HFFc6 (cell line): ENCODE data around the gene OR9A2. TPM values are rescaled to one million over a fixed set of nuclear protein-coding genes. Genes with fewer than 3 reads are reported as not detected.

Source experiments
- DNase-seq: peaks from one replicate; pipeline ENCODE4 v3.0.0-alpha.2; 2018
- H3K27ac Mint-ChIP-seq: 2 replicates; pipeline ENCODE4 v1.8.0; 2020; ENCODE audit warnings: mild to moderate bottlenecking, mixed read lengths
- H3K27me3 Mint-ChIP-seq: 2 replicates; pipeline ENCODE4 v1.8.0; 2021; ENCODE audit warnings: mild to moderate bottlenecking, moderate library complexity, mixed read lengths; ENCODE audit not compliant: insufficient read depth
- H3K36me3 Mint-ChIP-seq: 2 replicates; pipeline ENCODE4 v1.8.0; 2021; ENCODE audit warnings: low read depth, mixed read lengths
- H3K4me1 Mint-ChIP-seq: 2 replicates; pipeline ENCODE4 v1.8.0; 2020; ENCODE audit warnings: low read depth, mixed read lengths
- H3K4me3 Mint-ChIP-seq: 2 replicates; pipeline ENCODE4 v1.8.0; 2020; ENCODE audit warnings: mild to moderate bottlenecking, moderate library complexity, mixed read lengths
- H3K9me3 Mint-ChIP-seq: 2 replicates; pipeline ENCODE4 v1.8.0; 2020; ENCODE audit warnings: mild to moderate bottlenecking, mixed read lengths
- CTCF ChIP-seq: fragments of 200-600 bp; sonication (generic); IDR thresholded peaks from 2 replicates; pipeline ENCODE4 v1.5.0; 2021; ENCODE audit warnings: antibody characterized with exemption, mild to moderate bottlenecking
- total RNA-seq, 6 experiments: library from RNA; stranded (reverse); fragmentation: NEBNext Ultra II Directional; extraction: Animal tissue kit (Norgen Biotek cat#: 25700); gene quantifications; 2 replicates in 1 of 6; 3 replicates in 5 of 6; pipeline ENCODE4 v1.2.3, GENCODE V29; 2021

Gene OR9A2
- total RNA-seq, 6 experiments from 2014 or later: not detected

GRCh38 chr7:143042159-143042789, 15.3 kb upstream of the OR9A2 start:
- Mint-ChIP-seq H3K4me1 (no peaks in the 10 kb centered on the region), H3K27ac (no peak overlapping the region), H3K4me3 (no peak overlapping the region), H3K27me3 (no peaks in the 10 kb centered on the region; the same call in 1 of the 2 replicates), H3K36me3 (no peaks in the 10 kb centered on the region), H3K9me3 (no peaks in the 10 kb centered on the region)
- no peak for DNase-seq
- no peak for TF ChIP-seq CTCF

- Mint-ChIP-seq H3K36me3 (no peaks in the 10 kb centered on the region), H3K4me1 (no peaks in the 10 kb centered on the region), H3K27ac (no peak overlapping the region), H3K4me3 (no peak overlapping the region), H3K27me3 (no peaks in the 10 kb centered on the region; the same call in 1 of the 2 replicates), H3K9me3 (no peaks in the 10 kb centered on the region)
- DNase-seq: no peak
- TF ChIP-seq CTCF: no peak
Measured at GRCh38 chr7:143041346-143041745, 14.4 kb upstream of the OR9A2 start.

GRCh38 chr7:143040209-143040715, 13.3 kb upstream of the OR9A2 start:
- Mint-ChIP-seq H3K9me3 (no peaks in the 10 kb centered on the region), H3K27me3 (no peaks in the 10 kb centered on the region; the same call in 1 of the 2 replicates), H3K4me3 (no peak overlapping the region), H3K27ac (no peak overlapping the region), H3K36me3 (no peaks in the 10 kb centered on the region), H3K4me1 (no peaks in the 10 kb centered on the region)
- DNase-seq: no peak
- TF ChIP-seq CTCF: no peak

GRCh38 chr7:143038635-143039034, 11.7 kb upstream of the OR9A2 start:
- DNase-seq: no peak
- Mint-ChIP-seq H3K27me3 (no peaks in the 10 kb centered on the region; the same call in 1 of the 2 replicates), H3K36me3 (no peaks in the 10 kb centered on the region), H3K9me3 (no peaks in the 10 kb centered on the region; the same call in 1 of the 2 replicates), H3K4me1 (no peaks in the 10 kb centered on the region), H3K4me3 (no peak overlapping the region), H3K27ac (no peak overlapping the region)
- no peak for TF ChIP-seq CTCF

GRCh38 chr7:143027683-143028082, 751 bp upstream of the OR9A2 start:
- Mint-ChIP-seq H3K27ac (no peak overlapping the region), H3K9me3 (no peaks in the 10 kb centered on the region), H3K4me3 (no peak overlapping the region), H3K36me3 (no peaks in the 10 kb centered on the region), H3K4me1 (no peaks in the 10 kb centered on the region), H3K27me3 (peaks cover 3% of the 10 kb centered on the region; the same call in 1 of the 2 replicates)
- DNase-seq: no peak
- TF ChIP-seq CTCF: no peak
